Activated B cell treated with CpG ODN at 0.5 μM for 24 hours (primary cell): ENCODE results near the gene LY6G6F. TPM values are rescaled to one million over a fixed set of nuclear protein-coding genes. Genes with fewer than 3 reads are reported as not detected.

Experiments used
- ATAC-seq: fragments of 200-7000 bp; cut with Tn5 transposase; one replicate; pipeline ENCODE4 v1.10.0; 2021; ENCODE audit warnings: low read depth, mild to moderate bottlenecking, moderate library complexity
- CTCF ChIA-PET: fragments of 350-600 bp; sonication (Branson Sonifier 250); formaldehyde crosslinking; loops from one replicate; lab custom pipeline; 2021; ENCODE audit warnings: antibody characterized with exemption; lab: Charles Lee
- POLR2A ChIA-PET: fragments of 350-600 bp; sonication (Branson Sonifier 250); formaldehyde crosslinking; loops from one replicate; lab custom pipeline; 2021; ENCODE audit warnings: antibody characterized with exemption; lab: Charles Lee
- DNase-seq: peaks from one replicate; pipeline ENCODE4 v3.0.0; 2022
- H3K27ac Mint-ChIP-seq: one replicate; pipeline ENCODE4 v1.8.0; 2020; ENCODE audit warnings: mixed read lengths
- H3K27me3 Mint-ChIP-seq: one replicate; pipeline ENCODE4 v1.8.0; 2021; ENCODE audit warnings: mixed read lengths
- H3K36me3 Mint-ChIP-seq: one replicate; pipeline ENCODE4 v1.8.0; 2021; ENCODE audit warnings: low read depth, mixed read lengths
- H3K4me1 Mint-ChIP-seq: one replicate; pipeline ENCODE4 v1.8.0; 2021; ENCODE audit warnings: mixed read lengths
- H3K4me3 Mint-ChIP-seq: one replicate; pipeline ENCODE4 v1.8.0; 2020; ENCODE audit warnings: mild to moderate bottlenecking, mixed read lengths
- H3K9me3 Mint-ChIP-seq: one replicate; pipeline ENCODE4 v1.8.0; 2020; ENCODE audit warnings: mixed read lengths
- intact Hi-C: fragments of 100-400 bp; cut with micrococcal nuclease; formaldehyde crosslinking; loops from one replicate; pipeline ENCODE4 v1.15.1; 2024
- total RNA-seq: library from RNA; stranded (reverse); gene quantifications from 2 replicates; pipeline ENCODE4 v1.2.3, GENCODE V29; 2022
- TF ChIP-seq, protein P1 (sequence below): fragments of 200-600 bp; IDR thresholded peaks from one replicate; pipeline ENCODE4 v1.8.0; 2022; ENCODE audit warnings: antibody characterized with exemption, mild to moderate bottlenecking

The LY6G6F gene
- total RNA-seq, 1 donor from 2014 or later, result not detected

DNA sequence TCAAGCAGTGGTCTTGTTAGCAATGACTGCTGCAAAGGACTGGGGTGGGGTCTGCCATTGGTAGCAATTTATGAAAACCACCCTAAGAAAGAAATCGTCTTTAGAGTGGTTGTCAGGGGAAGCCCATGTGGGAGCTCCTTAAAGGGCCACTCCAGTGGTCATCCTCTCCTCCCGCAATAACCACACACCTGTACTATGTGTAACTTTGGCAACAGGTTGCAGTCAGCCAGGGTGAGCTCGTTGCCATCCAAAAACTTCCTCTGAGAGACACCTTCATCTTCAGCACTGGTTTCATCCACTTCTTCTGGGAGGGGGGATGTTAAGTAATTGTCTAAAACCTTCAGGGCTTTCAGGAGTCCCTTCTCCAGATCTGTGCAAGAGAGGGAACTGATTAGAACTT lies 25.4 kb downstream of the LY6G6F start:
- Mint-ChIP-seq H3K27ac (peak overlapping the region; percentile 24), H3K9me3 (no peaks in the 10 kb centered on the region), H3K4me1 (peaks cover 69% of the 10 kb centered on the region), H3K4me3 (no peak overlapping the region), H3K36me3 (peaks cover 66% of the 10 kb centered on the region), H3K27me3 (no peaks in the 10 kb centered on the region)
- ChIA-PET POLR2A (interaction anchor here (1.1 to 4.7 kb wide), 2 partner anchors 74 to 131 kb away, joined by 3 to 30 read pairs; partner anchors contain the start of genes LSM2 and NEU1), CTCF (interaction anchor here (0.8 to 5.9 kb wide), 2 partner anchors 37 to 98 kb away, joined by 4 to 49 read pairs; no protein-coding TSS in a partner anchor)
- DNase-seq (no peak), ATAC-seq (no peak)
- intact Hi-C loops, result loop anchor here (10.0 kb wide), 1 partner anchor 237 kb away; the partner anchor contains the start of gene MICB
- TF ChIP-seq, protein P1, sequence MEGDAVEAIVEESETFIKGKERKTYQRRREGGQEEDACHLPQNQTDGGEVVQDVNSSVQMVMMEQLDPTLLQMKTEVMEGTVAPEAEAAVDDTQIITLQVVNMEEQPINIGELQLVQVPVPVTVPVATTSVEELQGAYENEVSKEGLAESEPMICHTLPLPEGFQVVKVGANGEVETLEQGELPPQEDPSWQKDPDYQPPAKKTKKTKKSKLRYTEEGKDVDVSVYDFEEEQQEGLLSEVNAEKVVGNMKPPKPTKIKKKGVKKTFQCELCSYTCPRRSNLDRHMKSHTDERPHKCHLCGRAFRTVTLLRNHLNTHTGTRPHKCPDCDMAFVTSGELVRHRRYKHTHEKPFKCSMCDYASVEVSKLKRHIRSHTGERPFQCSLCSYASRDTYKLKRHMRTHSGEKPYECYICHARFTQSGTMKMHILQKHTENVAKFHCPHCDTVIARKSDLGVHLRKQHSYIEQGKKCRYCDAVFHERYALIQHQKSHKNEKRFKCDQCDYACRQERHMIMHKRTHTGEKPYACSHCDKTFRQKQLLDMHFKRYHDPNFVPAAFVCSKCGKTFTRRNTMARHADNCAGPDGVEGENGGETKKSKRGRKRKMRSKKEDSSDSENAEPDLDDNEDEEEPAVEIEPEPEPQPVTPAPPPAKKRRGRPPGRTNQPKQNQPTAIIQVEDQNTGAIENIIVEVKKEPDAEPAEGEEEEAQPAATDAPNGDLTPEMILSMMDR, result no peak

DNA sequence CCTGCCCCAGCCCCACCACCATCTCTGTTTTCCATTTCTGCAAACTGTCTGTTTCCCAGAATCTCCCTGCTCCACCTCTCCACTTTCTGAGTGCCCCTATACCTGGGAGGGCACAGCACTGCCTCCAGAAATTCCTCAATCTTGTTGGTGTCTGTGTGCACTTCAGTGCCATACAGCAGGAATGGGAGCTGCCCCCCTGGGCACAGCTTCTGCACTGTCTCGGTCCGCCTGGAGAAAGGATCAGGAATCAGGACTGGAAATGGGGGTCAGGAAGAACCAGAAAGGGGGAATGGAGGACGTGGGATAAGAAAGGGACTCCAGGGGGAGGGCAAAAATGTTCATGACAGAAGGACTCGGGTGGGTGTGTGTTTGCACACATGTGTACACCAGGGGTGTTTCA lies 27.1 kb downstream of the LY6G6F start:
- intact Hi-C loops, result loop anchor here (10.0 kb wide), 1 partner anchor 239 kb away; the partner anchor contains the start of gene MICB
- TF ChIP-seq, protein P1, result no peak
- no peaks in the 10 kb centered on the region for H3K9me3 Mint-ChIP-seq
- H3K4me1 Mint-ChIP-seq, result peaks cover 69% of the 10 kb centered on the region
- peak overlapping the region; percentile 94 for H3K27ac Mint-ChIP-seq
- DNase-seq (no peak), ATAC-seq (no peak)
- no peaks in the 10 kb centered on the region for H3K27me3 Mint-ChIP-seq
- CTCF ChIA-PET, result interaction anchor here (2.8 kb wide), 1 partner anchor 96 kb away, joined by 9 read pairs; no protein-coding TSS in a partner anchor
- POLR2A ChIA-PET, result interaction anchor here (1.3 to 1.4 kb wide), 2 partner anchors 31 to 81 kb away, joined by 6 read pairs; partner anchors contain the start of genes ABHD16A, HSPA1A and HSPA1L
- H3K4me3 Mint-ChIP-seq, result peak overlapping the region; percentile 92
- H3K36me3 Mint-ChIP-seq, result peaks cover 60% of the 10 kb centered on the region

DNA sequence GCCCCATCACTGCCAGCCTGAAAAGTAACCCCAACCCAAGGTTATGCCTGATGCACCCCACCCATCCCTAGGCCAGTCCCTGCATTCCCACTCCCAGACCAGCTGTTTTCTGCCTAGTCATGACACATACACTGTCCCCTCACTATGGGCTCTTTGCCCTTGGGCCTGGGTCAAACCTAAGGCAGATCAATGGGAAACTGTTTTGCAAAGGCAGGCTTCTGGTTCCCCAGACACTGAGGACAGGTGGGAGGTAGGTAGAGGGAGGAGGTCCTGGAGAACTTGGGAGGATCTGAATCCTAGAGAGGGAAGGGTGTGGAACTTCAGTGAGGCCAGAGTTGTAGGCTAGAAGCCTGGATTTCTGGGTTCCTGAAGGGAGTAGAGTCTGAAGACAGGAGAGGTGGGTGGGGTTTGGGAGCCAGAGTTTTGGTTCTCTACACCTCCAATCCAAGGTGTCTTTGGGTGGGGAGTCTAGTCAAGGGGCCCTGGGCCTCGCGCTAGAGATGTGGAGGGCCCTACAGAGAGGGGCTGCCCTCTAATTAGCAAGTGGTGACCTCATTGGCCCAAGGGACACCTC lies 27.7 kb downstream of the LY6G6F start:
- ChIA-PET POLR2A (interaction anchor here (0.5 to 7.5 kb wide), 14 partner anchors 26 to 1567 kb away, joined by 3 to 103 read pairs (median 5); partner anchors contain the start of genes ABCF1, ABHD16A, BAG6 and LSM2), CTCF (interaction anchor here (2.8 kb wide), 1 partner anchor 96 kb away, joined by 9 read pairs; no protein-coding TSS in a partner anchor)
- H3K27ac Mint-ChIP-seq, result peak overlapping the region; percentile 94
- H3K9me3 Mint-ChIP-seq, result no peaks in the 10 kb centered on the region
- H3K36me3 Mint-ChIP-seq, result peaks cover 58% of the 10 kb centered on the region
- DNase-seq (no peak), ATAC-seq (no peak)
- H3K27me3 Mint-ChIP-seq, result no peaks in the 10 kb centered on the region
- H3K4me3 Mint-ChIP-seq, result peak overlapping the region; percentile 92
- peaks cover 69% of the 10 kb centered on the region for H3K4me1 Mint-ChIP-seq
- intact Hi-C loops, result loop anchor here (10.0 kb wide), 1 partner anchor 240 kb away; the partner anchor contains the start of gene MICB
- TF ChIP-seq, protein P1, result no peak

DNA sequence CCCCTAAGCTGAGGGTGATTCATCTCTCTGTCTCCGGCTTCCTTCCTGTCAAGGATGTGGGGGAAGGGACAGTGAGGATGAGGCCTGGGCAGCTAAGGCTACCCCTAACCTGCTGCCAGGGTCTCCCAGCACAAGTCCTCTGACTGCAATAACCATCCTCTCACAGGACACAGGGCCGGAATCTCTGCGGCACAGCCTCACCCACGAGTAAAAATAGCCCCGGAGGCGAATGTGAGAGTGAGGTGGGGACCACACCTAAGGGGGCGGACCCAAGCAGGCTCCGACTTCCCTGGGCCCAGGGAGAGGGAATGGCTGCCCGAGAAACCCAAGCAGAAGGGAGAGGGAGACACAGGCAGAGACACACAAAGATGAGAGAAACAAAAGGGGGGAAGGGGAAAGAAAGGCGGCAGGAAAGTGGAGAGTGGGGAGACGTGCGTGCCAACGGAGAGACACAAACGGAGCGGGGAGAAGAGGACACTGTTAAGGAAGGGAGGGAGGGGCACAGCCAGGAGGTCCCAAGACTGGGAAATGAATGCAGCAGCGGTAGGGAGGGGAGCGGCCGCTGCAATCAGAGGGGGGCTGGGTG lies 28.2 kb downstream of the LY6G6F start:
- H3K27me3 Mint-ChIP-seq, result no peaks in the 10 kb centered on the region
- DNase-seq, result peak; percentile 49

More for the DNA sequence above, 28.2 kb downstream of the LY6G6F start:
- ChIA-PET CTCF (interaction anchor here (0.7 to 2.8 kb wide), 3 partner anchors 85 to 96 kb away, joined by 3 to 9 read pairs (median 3); no protein-coding TSS in a partner anchor), POLR2A (interaction anchor here (0.5 to 7.5 kb wide), 22 partner anchors 7 to 1566 kb away, joined by 3 to 131 read pairs (median 4); partner anchors contain the start of genes ABCF1, ABHD16A, BAG6 and DDAH2)
- intact Hi-C loops, result loop anchor here (5.0 to 10.0 kb wide), 2 partner anchors 113 to 240 kb away; partner anchors contain the start of genes MICB and PRRC2A
- Mint-ChIP-seq H3K9me3 (no peaks in the 10 kb centered on the region), H3K36me3 (peaks cover 58% of the 10 kb centered on the region), H3K4me3 (peak overlapping the region; percentile 92), H3K27ac (peak overlapping the region; percentile 94), H3K4me1 (peaks cover 72% of the 10 kb centered on the region)
- peak; percentile 36 for ATAC-seq
- TF ChIP-seq, protein P1, result no peak
